HG03196 (cell line): Measurements from ENCODE around the gene COPG1.

Experiments used
- ATAC-seq: cut with Tn5 transposase; IDR thresholded peaks from one replicate; pipeline ENCODE4 v1.9.1; 2021; ENCODE audit not compliant: unreplicated experiment

COPG1 gene

GRCh38 chr3:129313665-129314385 lies 64.4 kb downstream of the COPG1 start:
- ATAC-seq, result no peak

- peak; percentile 42 for ATAC-seq
Measured at GRCh38 chr3:129314386-129315222, 65.2 kb downstream of the COPG1 start.

- no peak for ATAC-seq
Measured at GRCh38 chr3:129315223-129315997, 66.0 kb downstream of the COPG1 start.

- no peak for ATAC-seq
Measured at GRCh38 chr3:129315998-129316247, 66.5 kb downstream of the COPG1 start.

GRCh38 chr3:129316248-129317013 lies 67.0 kb downstream of the COPG1 start:
- no peak for ATAC-seq

GRCh38 chr3:129317014-129317771 lies 67.8 kb downstream of the COPG1 start:
- ATAC-seq, result no peak

- no peak for ATAC-seq
Measured at GRCh38 chr3:129317848-129318247, 68.4 kb downstream of the COPG1 start.

- no peak for ATAC-seq
Measured at GRCh38 chr3:129318921-129319320, 69.5 kb downstream of the COPG1 start.

- ATAC-seq, result no peak
Measured at GRCh38 chr3:129320261-129320660, 70.9 kb downstream of the COPG1 start.

- ATAC-seq, result no peak
Measured at GRCh38 chr3:129320825-129321487, 71.5 kb downstream of the COPG1 start.

- no peak for ATAC-seq
Measured at GRCh38 chr3:129321887-129322286, 72.5 kb downstream of the COPG1 start.

GRCh38 chr3:129323651-129324294 lies 74.4 kb downstream of the COPG1 start:
- ATAC-seq, result no peak

GRCh38 chr3:129324855-129325254 lies 75.4 kb downstream of the COPG1 start:
- ATAC-seq, result no peak

- ATAC-seq, result no peak
Measured at GRCh38 chr3:129325383-129325782, 76.0 kb downstream of the COPG1 start.

GRCh38 chr3:129326138-129326537 lies 76.7 kb downstream of the COPG1 start:
- no peak for ATAC-seq

GRCh38 chr3:129326595-129326994 lies 77.2 kb downstream of the COPG1 start:
- ATAC-seq, result no peak
